ENCODE measurements around the gene CDKN1B.

The CDKN1B gene

GRCh38 chr12:12701457-12701856, 15.7 kb upstream of the CDKN1B start:
- Histone ChIP-seq H3K27me3 (ENCODE audit: control insufficient read depth in 2 of 2, insufficient read depth in 2 of 2, low read length in 2 of 2) (no peaks in the 10 kb centered on the region), H3K9ac (ENCODE audit: low read depth in 1 of 2, low read length in 2 of 2) (no peak overlapping the region), H3K27ac (ENCODE audit: low read depth in 2 of 2, low read length in 2 of 2) (no peak overlapping the region), H3K4me1 (ENCODE audit: control insufficient read depth in 2 of 2, insufficient read depth in 2 of 2, low read length in 2 of 2) (peaks cover 14% of the 10 kb centered on the region in 2 donors), H3K9me3 (ENCODE audit: control insufficient read depth in 2 of 2, low read length in 2 of 2) (no peaks in the 10 kb centered on the region), H3K36me3 (ENCODE audit: control insufficient read depth in 2 of 2, insufficient read depth in 2 of 2, low read length in 2 of 2) (no peaks in the 10 kb centered on the region), H3K4me3 (ENCODE audit: low read length in 2 of 2) (no peak overlapping the region)

DNA sequence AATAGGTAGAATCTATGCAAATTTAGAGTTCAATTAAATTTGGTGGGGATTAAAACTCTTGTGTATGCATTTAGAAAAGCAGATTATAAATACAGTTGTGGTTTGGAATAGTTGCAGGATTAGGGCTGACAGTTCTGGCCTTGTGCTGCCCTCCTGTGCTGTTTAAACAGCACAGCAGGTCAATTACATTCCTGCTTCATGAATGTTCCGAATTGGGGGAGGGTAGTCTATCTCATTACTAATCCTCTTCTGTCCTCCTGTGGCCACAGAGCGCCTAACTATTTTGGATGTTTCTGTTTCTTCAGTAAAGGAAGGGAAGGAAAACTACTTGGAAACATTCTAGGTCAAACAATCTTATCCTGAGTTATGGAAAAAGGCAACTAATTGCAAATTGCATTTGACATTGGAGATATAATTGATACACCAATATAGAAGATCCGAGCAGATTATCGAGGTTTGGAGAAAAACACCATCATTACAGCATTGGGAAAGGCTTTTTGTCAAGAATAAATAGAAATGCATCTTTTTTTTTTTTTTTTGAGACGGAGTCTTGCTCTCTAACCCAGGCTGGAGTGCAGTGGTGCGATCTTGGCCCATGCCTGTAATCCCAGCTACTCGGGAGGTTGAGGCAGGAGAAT, 12.5 kb upstream of the CDKN1B start:
- no peaks in the 10 kb centered on the region for H3K9me3 ChIP-seq (ENCODE audit: control insufficient read depth in 2 of 2, low read length in 2 of 2)
- H3K4me1 ChIP-seq (ENCODE audit: control insufficient read depth in 2 of 2, insufficient read depth in 2 of 2, low read length in 2 of 2), result peaks cover 10 to 14% of the 10 kb centered on the region in 2 donors
- H3K9ac ChIP-seq (ENCODE audit: low read depth in 1 of 2, low read length in 2 of 2), result peak overlapping the region in 1 of 2 donors; percentile 14
- no peak overlapping the region for H3K4me3 ChIP-seq (ENCODE audit: low read length in 2 of 2)
- peak overlapping the region in 1 of 2 donors; percentile 61 for H3K27ac ChIP-seq (ENCODE audit: low read depth in 2 of 2, low read length in 2 of 2)
- H3K27me3 ChIP-seq (ENCODE audit: control insufficient read depth in 2 of 2, insufficient read depth in 2 of 2, low read length in 2 of 2), result no peaks in the 10 kb centered on the region
- H3K36me3 ChIP-seq (ENCODE audit: control insufficient read depth in 2 of 2, insufficient read depth in 2 of 2, low read length in 2 of 2), result no peaks in the 10 kb centered on the region

- H3K36me3 ChIP-seq (ENCODE audit: control insufficient read depth in 2 of 2, insufficient read depth in 2 of 2, low read length in 2 of 2), result no peaks in the 10 kb centered on the region
- no peak overlapping the region for H3K9ac ChIP-seq (ENCODE audit: low read depth in 1 of 2, low read length in 2 of 2)
- no peak overlapping the region for H3K4me3 ChIP-seq (ENCODE audit: low read length in 2 of 2)
- H3K27ac ChIP-seq (ENCODE audit: low read depth in 2 of 2, low read length in 2 of 2), result no peak overlapping the region
- no peaks in the 10 kb centered on the region for H3K9me3 ChIP-seq (ENCODE audit: control insufficient read depth in 2 of 2, low read length in 2 of 2)
- H3K4me1 ChIP-seq (ENCODE audit: control insufficient read depth in 2 of 2, insufficient read depth in 2 of 2, low read length in 2 of 2), result peaks cover 10 to 14% of the 10 kb centered on the region in 2 donors
- no peaks in the 10 kb centered on the region for H3K27me3 ChIP-seq (ENCODE audit: control insufficient read depth in 2 of 2, insufficient read depth in 2 of 2, low read length in 2 of 2)
Measured at GRCh38 chr12:12705838-12706520, 11.2 kb upstream of the CDKN1B start.

DNA sequence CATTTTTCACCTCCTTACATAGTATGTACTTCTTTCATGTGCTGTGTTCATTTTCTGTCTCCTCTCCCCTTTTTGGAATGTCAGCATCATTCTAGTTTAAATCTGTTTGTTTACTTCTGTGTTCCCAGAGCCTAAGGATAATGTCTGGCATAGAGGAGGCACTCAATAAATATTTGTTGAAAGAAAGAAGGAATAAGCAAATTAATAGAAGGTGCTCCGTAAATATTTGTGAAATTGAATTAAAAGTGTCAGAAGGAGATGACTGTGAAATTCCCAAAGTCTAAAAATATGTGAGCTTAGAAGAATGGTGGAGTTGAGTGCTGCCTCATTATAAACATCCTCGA, 3.3 kb upstream of the CDKN1B start:
- Histone ChIP-seq H3K9me3 (ENCODE audit: control insufficient read depth in 2 of 2, low read length in 2 of 2) (no peaks in the 10 kb centered on the region), H3K36me3 (ENCODE audit: control insufficient read depth in 2 of 2, insufficient read depth in 2 of 2, low read length in 2 of 2) (peaks cover 0 to 2% of the 10 kb centered on the region in 2 donors), H3K4me3 (ENCODE audit: low read length in 2 of 2) (peak overlapping the region; percentile 77 to 99), H3K9ac (ENCODE audit: low read depth in 1 of 2, low read length in 2 of 2) (peak overlapping the region; percentile 86 to 98), H3K27me3 (ENCODE audit: control insufficient read depth in 2 of 2, insufficient read depth in 2 of 2, low read length in 2 of 2) (no peaks in the 10 kb centered on the region), H3K4me1 (ENCODE audit: control insufficient read depth in 2 of 2, insufficient read depth in 2 of 2, low read length in 2 of 2) (peaks cover 23 to 28% of the 10 kb centered on the region in 2 donors), H3K27ac (ENCODE audit: low read depth in 2 of 2, low read length in 2 of 2) (peak overlapping the region; percentile 97 to 99)

DNA sequence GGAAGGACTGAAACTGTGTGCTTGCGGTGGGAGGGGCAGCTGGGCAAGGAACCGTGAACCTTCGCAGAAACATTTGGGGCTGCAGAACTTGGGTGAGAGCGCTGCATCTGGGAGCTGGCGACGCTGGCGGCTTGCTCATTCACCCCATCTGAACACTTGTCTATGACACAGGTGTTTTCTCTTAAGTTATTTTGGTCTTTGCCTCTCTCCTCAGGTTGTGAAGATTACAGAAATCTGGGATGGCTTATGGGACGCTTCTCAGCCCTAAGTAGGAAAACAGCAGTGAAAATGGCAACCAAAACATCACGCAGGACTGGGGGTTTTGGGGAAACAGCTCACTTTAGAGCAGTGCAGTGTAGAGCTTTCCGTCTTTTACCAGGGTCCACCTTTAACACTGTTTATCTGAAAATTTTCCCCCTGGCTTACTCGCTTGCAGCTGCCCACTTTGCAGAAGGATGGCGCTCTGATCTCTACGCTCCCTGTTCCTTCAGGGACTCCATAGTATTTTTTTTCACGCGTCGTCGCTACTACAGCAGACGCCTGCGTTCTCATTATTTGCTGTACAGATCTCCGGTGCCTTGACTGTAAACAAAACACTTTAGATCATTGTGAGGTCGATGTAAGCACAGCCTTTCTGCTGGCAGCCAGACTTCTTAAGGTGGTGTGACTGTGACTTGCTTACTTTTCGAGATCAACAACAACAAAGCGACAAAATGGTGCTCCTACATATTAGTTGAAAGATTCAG, 2.7 kb upstream of the CDKN1B start:
- peak overlapping the region; percentile 86 to 98 for H3K9ac ChIP-seq (ENCODE audit: low read depth in 1 of 2, low read length in 2 of 2)
- H3K9me3 ChIP-seq (ENCODE audit: control insufficient read depth in 2 of 2, low read length in 2 of 2), result no peaks in the 10 kb centered on the region
- peaks cover 23 to 32% of the 10 kb centered on the region in 2 donors for H3K4me1 ChIP-seq (ENCODE audit: control insufficient read depth in 2 of 2, insufficient read depth in 2 of 2, low read length in 2 of 2)
- peak overlapping the region; percentile 97 to 99 for H3K27ac ChIP-seq (ENCODE audit: low read depth in 2 of 2, low read length in 2 of 2)
- H3K36me3 ChIP-seq (ENCODE audit: control insufficient read depth in 2 of 2, insufficient read depth in 2 of 2, low read length in 2 of 2), result peaks cover 4 to 6% of the 10 kb centered on the region in 2 donors
- H3K27me3 ChIP-seq (ENCODE audit: control insufficient read depth in 2 of 2, insufficient read depth in 2 of 2, low read length in 2 of 2), result no peaks in the 10 kb centered on the region
- H3K4me3 ChIP-seq (ENCODE audit: low read length in 2 of 2), result peak overlapping the region; percentile 77 to 99

GRCh38 chr12:12715128-12715458, 2.1 kb upstream of the CDKN1B start:
- Histone ChIP-seq H3K36me3 (ENCODE audit: control insufficient read depth in 2 of 2, insufficient read depth in 2 of 2, low read length in 2 of 2) (peaks cover 8 to 10% of the 10 kb centered on the region in 2 donors), H3K4me3 (ENCODE audit: low read length in 2 of 2) (peak overlapping the region; percentile 84 to 99), H3K4me1 (ENCODE audit: control insufficient read depth in 2 of 2, insufficient read depth in 2 of 2, low read length in 2 of 2) (peaks cover 26 to 37% of the 10 kb centered on the region in 2 donors), H3K27ac (ENCODE audit: low read depth in 2 of 2, low read length in 2 of 2) (peak overlapping the region; percentile 97 to 99), H3K27me3 (ENCODE audit: control insufficient read depth in 2 of 2, insufficient read depth in 2 of 2, low read length in 2 of 2) (no peaks in the 10 kb centered on the region), H3K9me3 (ENCODE audit: control insufficient read depth in 2 of 2, low read length in 2 of 2) (no peaks in the 10 kb centered on the region), H3K9ac (ENCODE audit: low read depth in 1 of 2, low read length in 2 of 2) (peak overlapping the region; percentile 86 to 98)

DNA sequence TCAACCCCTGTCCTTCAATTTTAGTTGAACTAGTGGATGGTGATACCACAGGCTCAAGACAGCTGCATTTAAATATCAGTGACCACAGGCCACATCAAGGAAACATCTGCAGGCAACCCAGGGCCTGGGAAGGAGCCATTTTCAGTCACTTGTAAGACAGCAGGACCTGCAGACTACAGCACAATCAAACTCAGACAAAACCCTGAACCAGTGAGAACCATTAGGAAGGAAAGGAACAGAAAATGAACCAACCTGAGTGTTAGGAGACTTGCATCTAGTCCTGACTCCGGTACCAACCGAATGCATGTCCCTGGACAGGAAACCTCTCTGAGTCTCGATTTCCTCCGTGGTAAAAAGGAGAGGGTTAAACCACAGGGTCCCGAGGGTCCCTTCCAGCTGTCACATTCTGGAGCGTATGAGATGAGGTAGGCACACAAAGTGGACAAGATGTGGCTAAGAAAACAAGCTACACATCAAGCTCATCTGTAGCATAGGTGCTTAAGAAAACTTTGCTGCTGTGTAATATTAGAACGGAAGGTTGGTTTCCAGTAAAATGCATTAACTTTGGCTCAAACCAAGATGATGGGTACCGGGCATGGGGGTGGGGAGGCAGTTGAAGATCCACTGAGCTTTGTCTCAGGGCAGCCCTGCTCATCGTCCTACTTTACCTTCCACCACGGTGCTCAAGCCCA, 1.6 kb upstream of the CDKN1B start:
- Histone ChIP-seq H3K36me3 (ENCODE audit: control insufficient read depth in 2 of 2, insufficient read depth in 2 of 2, low read length in 2 of 2) (peaks cover 8 to 15% of the 10 kb centered on the region in 2 donors), H3K9me3 (ENCODE audit: control insufficient read depth in 2 of 2, low read length in 2 of 2) (no peaks in the 10 kb centered on the region), H3K27ac (ENCODE audit: low read depth in 2 of 2, low read length in 2 of 2) (peak overlapping the region; percentile 97 to 99), H3K9ac (ENCODE audit: low read depth in 1 of 2, low read length in 2 of 2) (peak overlapping the region; percentile 64 to 98), H3K27me3 (ENCODE audit: control insufficient read depth in 2 of 2, insufficient read depth in 2 of 2, low read length in 2 of 2) (no peaks in the 10 kb centered on the region), H3K4me1 (ENCODE audit: control insufficient read depth in 2 of 2, insufficient read depth in 2 of 2, low read length in 2 of 2) (peaks cover 31 to 41% of the 10 kb centered on the region in 2 donors), H3K4me3 (ENCODE audit: low read length in 2 of 2) (peak overlapping the region; percentile 84 to 99)

- no peaks in the 10 kb centered on the region for H3K9me3 ChIP-seq (ENCODE audit: control insufficient read depth in 2 of 2, low read length in 2 of 2)
- H3K27ac ChIP-seq (ENCODE audit: low read depth in 2 of 2, low read length in 2 of 2), result peak overlapping the region; percentile 97 to 99
- H3K4me1 ChIP-seq (ENCODE audit: control insufficient read depth in 2 of 2, insufficient read depth in 2 of 2, low read length in 2 of 2), result peaks cover 36 to 43% of the 10 kb centered on the region in 2 donors
- peak overlapping the region; percentile 64 to 98 for H3K9ac ChIP-seq (ENCODE audit: low read depth in 1 of 2, low read length in 2 of 2)
- H3K36me3 ChIP-seq (ENCODE audit: control insufficient read depth in 2 of 2, insufficient read depth in 2 of 2, low read length in 2 of 2), result peaks cover 8 to 17% of the 10 kb centered on the region in 2 donors
- peak overlapping the region; percentile 84 to 99 for H3K4me3 ChIP-seq (ENCODE audit: low read length in 2 of 2)
- no peaks in the 10 kb centered on the region for H3K27me3 ChIP-seq (ENCODE audit: control insufficient read depth in 2 of 2, insufficient read depth in 2 of 2, low read length in 2 of 2)
Measured at GRCh38 chr12:12716151-12716792, 896 bp upstream of the CDKN1B start.

DNA sequence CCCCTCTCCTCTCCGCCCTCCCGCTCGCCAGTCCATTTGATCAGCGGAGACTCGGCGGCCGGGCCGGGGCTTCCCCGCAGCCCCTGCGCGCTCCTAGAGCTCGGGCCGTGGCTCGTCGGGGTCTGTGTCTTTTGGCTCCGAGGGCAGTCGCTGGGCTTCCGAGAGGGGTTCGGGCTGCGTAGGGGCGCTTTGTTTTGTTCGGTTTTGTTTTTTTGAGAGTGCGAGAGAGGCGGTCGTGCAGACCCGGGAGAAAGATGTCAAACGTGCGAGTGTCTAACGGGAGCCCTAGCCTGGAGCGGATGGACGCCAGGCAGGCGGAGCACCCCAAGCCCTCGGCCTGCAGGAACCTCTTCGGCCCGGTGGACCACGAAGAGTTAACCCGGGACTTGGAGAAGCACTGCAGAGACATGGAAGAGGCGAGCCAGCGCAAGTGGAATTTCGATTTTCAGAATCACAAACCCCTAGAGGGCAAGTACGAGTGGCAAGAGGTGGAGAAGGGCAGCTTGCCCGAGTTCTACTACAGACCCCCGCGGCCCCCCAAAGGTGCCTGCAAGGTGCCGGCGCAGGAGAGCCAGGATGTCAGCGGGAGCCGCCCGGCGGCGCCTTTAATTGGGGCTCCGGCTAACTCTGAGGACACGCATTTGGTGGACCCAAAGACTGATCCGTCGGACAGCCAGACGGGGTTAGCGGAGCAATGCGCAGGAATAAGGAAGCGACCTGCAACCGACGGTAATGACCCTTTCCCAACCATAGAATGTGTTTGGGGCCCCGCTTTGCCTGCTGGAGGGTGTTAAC, 615 bp downstream of the CDKN1B start:
- Histone ChIP-seq H3K27ac (ENCODE audit: low read depth in 2 of 2, low read length in 2 of 2) (peak overlapping the region; percentile 97 to 99), H3K4me1 (ENCODE audit: control insufficient read depth in 2 of 2, insufficient read depth in 2 of 2, low read length in 2 of 2) (peaks cover 45 to 47% of the 10 kb centered on the region in 2 donors), H3K27me3 (ENCODE audit: control insufficient read depth in 2 of 2, insufficient read depth in 2 of 2, low read length in 2 of 2) (no peaks in the 10 kb centered on the region), H3K36me3 (ENCODE audit: control insufficient read depth in 2 of 2, insufficient read depth in 2 of 2, low read length in 2 of 2) (peaks cover 8 to 21% of the 10 kb centered on the region in 2 donors), H3K9me3 (ENCODE audit: control insufficient read depth in 2 of 2, low read length in 2 of 2) (no peaks in the 10 kb centered on the region), H3K9ac (ENCODE audit: low read depth in 1 of 2, low read length in 2 of 2) (peak overlapping the region; percentile 98), H3K4me3 (ENCODE audit: low read length in 2 of 2) (peak overlapping the region; percentile 84 to 99)

All from mucosa of rectum (tissue), 2 donors.